ENCODE measurements around the gene NYAP1. TPM values are rescaled to one million over a fixed set of nuclear protein-coding genes. Genes with fewer than 3 reads are reported as not detected.
A peak's percentile ranks its signal among the peaks of the same experiment; 100 is the strongest.
"Not testable (repeated sequence)": the region's sequence is repeated elsewhere in the genome, so short reads cannot be mapped to it uniquely, and the experiment has no call there.

NYAP1 gene
- total RNA-seq, 3 donors from 2014 or later: 0.48 to 0.66 (median 0.59) TPM

GRCh38 chr7:100438172-100438571 is 45.6 kb upstream of the NYAP1 start:
- no peak for DNase-seq (ENCODE audit: low spot score in 2 of 2)
- Histone ChIP-seq H3K27ac (peak overlapping the region in 1 of 2 donors; percentile 96), H3K9me3 (no peaks in the 10 kb centered on the region), H3K4me1 (peaks cover 0 to 13% of the 10 kb centered on the region in 2 donors), H3K4me3 (no peak overlapping the region), H3K27me3 (no peaks in the 10 kb centered on the region), H3K36me3 (no peaks in the 10 kb centered on the region)
- no peak for TF ChIP-seq CTCF (IDR thresholded peaks at IDR 0.05)
- no peak for TF ChIP-seq POLR2AphosphoS5 (IDR thresholded peaks at IDR 0.05)
- no peak for TF ChIP-seq POLR2A (IDR thresholded peaks at IDR 0.05)
- intact Hi-C loops (cut with DNase I; ENCODE audit: low total_unique reads): no loop called here

GRCh38 chr7:100438731-100439130 is 45.0 kb upstream of the NYAP1 start:
- peaks cover 0 to 13% of the 10 kb centered on the region in 2 donors for H3K4me1 ChIP-seq
- intact Hi-C loops (cut with DNase I; ENCODE audit: low total_unique reads); H3K27me3 ChIP-seq; H3K27ac ChIP-seq; H3K4me3 ChIP-seq; H3K36me3 ChIP-seq; DNase-seq (ENCODE audit: low spot score in 2 of 2); H3K9me3 ChIP-seq: not testable (repeated sequence)

GRCh38 chr7:100439244-100439643 is 44.5 kb upstream of the NYAP1 start:
- peak in 1 of 2 donors; percentile 12 for DNase-seq (ENCODE audit: low spot score in 2 of 2)
- H3K4me1 ChIP-seq; intact Hi-C loops (cut with DNase I; ENCODE audit: low total_unique reads); H3K36me3 ChIP-seq; H3K27me3 ChIP-seq; H3K9me3 ChIP-seq; H3K27ac ChIP-seq; H3K4me3 ChIP-seq: not testable (repeated sequence)

GRCh38 chr7:100441641-100442535 is 41.8 kb upstream of the NYAP1 start:
- H3K36me3 ChIP-seq: no peaks in the 10 kb centered on the region
- no peaks in the 10 kb centered on the region for H3K9me3 ChIP-seq
- no peaks in the 10 kb centered on the region for H3K4me1 ChIP-seq
- TF ChIP-seq POLR2A (IDR thresholded peaks at IDR 0.05) (no peak), CTCF (IDR thresholded peaks at IDR 0.05) (no peak), POLR2AphosphoS5 (IDR thresholded peaks at IDR 0.05) (no peak)
- no peak overlapping the region for H3K27ac ChIP-seq
- peak in 1 of 2 donors; percentile 12 for DNase-seq (ENCODE audit: low spot score in 2 of 2)
- no peak overlapping the region for H3K4me3 ChIP-seq
- intact Hi-C loops (cut with DNase I; ENCODE audit: low total_unique reads): no loop called here
- no peaks in the 10 kb centered on the region for H3K27me3 ChIP-seq

- intact Hi-C loops (cut with DNase I; ENCODE audit: low total_unique reads): no loop called here
- peak in 1 of 2 donors; percentile 31 for DNase-seq (ENCODE audit: low spot score in 2 of 2)
- H3K27me3 ChIP-seq: no peaks in the 10 kb centered on the region
- H3K4me1 ChIP-seq: no peaks in the 10 kb centered on the region
- H3K36me3 ChIP-seq: no peaks in the 10 kb centered on the region
- TF ChIP-seq POLR2A (IDR thresholded peaks at IDR 0.05): no peak
- TF ChIP-seq POLR2AphosphoS5 (IDR thresholded peaks at IDR 0.05): no peak
- TF ChIP-seq CTCF (IDR thresholded peaks at IDR 0.05): no peak
- H3K27ac ChIP-seq: peak overlapping the region in 1 of 2 donors; percentile 77
- H3K9me3 ChIP-seq: no peaks in the 10 kb centered on the region
- H3K4me3 ChIP-seq: no peak overlapping the region
Measured at GRCh38 chr7:100443096-100443840, 40.5 kb upstream of the NYAP1 start.

All from breast epithelium (tissue), 4 donors.